Neural cell (in vitro differentiated cells): ENCODE data around the gene RPL22. TPM values are rescaled to one million over a fixed set of nuclear protein-coding genes. Genes with fewer than 3 reads are reported as not detected.
A peak's percentile ranks its signal among the peaks of the same experiment; 100 is the strongest.

ENCODE experiments used
- H2AFZ ChIP-seq: fragments of 200-600, 300-800 bp; sonication (generic), shearing (Covaris generic); 2 replicates; pipeline ENCODE4 v1.6.0; 2014; ENCODE audit warnings: low read depth, mild to moderate bottlenecking, antibody characterized with exemption, low read length, moderate library complexity
- H3F3A ChIP-seq: fragments of 200-600 bp; shearing (Covaris generic); 2 replicates; pipeline ENCODE4 v1.6.1; 2016; ENCODE audit warnings: mild to moderate bottlenecking, moderate library complexity, mixed read lengths, antibody characterized with exemption, low read length; ENCODE audit not compliant: insufficient read depth, poor library complexity, severe bottlenecking
- H3K27ac ChIP-seq: fragments of 200-600, 300-800 bp; sonication (generic), shearing (Covaris generic); 2 replicates; pipeline ENCODE4 v1.5.1; 2014; ENCODE audit warnings: mild to moderate bottlenecking, low read length, moderate library complexity
- H3K27me3 ChIP-seq: fragments of 300-800, 200-600 bp; sonication (generic), shearing (Covaris generic); 2 replicates; pipeline ENCODE4 v1.6.0; 2014; ENCODE audit warnings: mild to moderate bottlenecking, low read depth, low read length, moderate library complexity; ENCODE audit not compliant: insufficient read depth
- H3K36me3 ChIP-seq: fragments of 300-800, 200-600 bp; sonication (generic), shearing (Covaris generic); 2 replicates; pipeline ENCODE4 v1.5.1; 2014; ENCODE audit warnings: mild to moderate bottlenecking, antibody characterized with exemption, low read length, moderate library complexity; ENCODE audit not compliant: insufficient read depth
- H3K4me2 ChIP-seq: fragments of 300-800, 200-600 bp; sonication (generic), shearing (Covaris generic); 2 replicates; pipeline ENCODE4 v1.6.0; 2014; ENCODE audit warnings: mild to moderate bottlenecking, low read length
- H3K4me3 ChIP-seq: fragments of 300-800, 200-600 bp; sonication (generic), shearing (Covaris generic); 2 replicates; pipeline ENCODE4 v1.5.1; 2014; ENCODE audit warnings: mild to moderate bottlenecking, low read length, moderate library complexity
- H3K79me2 ChIP-seq: fragments of 200-600 bp; shearing (Covaris generic); replicated peaks from 2 replicates; pipeline ENCODE4 v1.6.0; 2014; ENCODE audit warnings: mild to moderate bottlenecking, low read length, moderate library complexity; ENCODE audit not compliant: insufficient read depth
- H3K9ac ChIP-seq: fragments of 300-800, 200-600 bp; sonication (generic), shearing (Covaris generic); 2 replicates; pipeline ENCODE4 v1.6.1; 2016; ENCODE audit warnings: mild to moderate bottlenecking, low read length, mixed read lengths
- H3K9me2 ChIP-seq: fragments of 200-600 bp; shearing (Covaris generic); 2 replicates; pipeline ENCODE4 v1.6.1; 2016; ENCODE audit warnings: mild to moderate bottlenecking, low read length, mixed read lengths; ENCODE audit not compliant: insufficient read depth
- H3K9me3 ChIP-seq: fragments of 200-600, 300-800 bp; sonication (generic), shearing (Covaris generic); 2 replicates; pipeline ENCODE4 v1.6.1; 2016; ENCODE audit warnings: mild to moderate bottlenecking, mixed run types, low read length, moderate library complexity, mixed read lengths
- H4K20me1 ChIP-seq: fragments of 200-600 bp; shearing (Covaris generic); 2 replicates; pipeline ENCODE4 v1.6.1; 2016; ENCODE audit warnings: mild to moderate bottlenecking, mixed run types; ENCODE audit not compliant: insufficient read depth
- CTCF ChIP-seq: fragments of 450-650 bp; IDR thresholded peaks from 2 replicates; pipeline ENCODE4 v1.5.1; 2014; ENCODE audit warnings: antibody characterized with exemption, mild to moderate bottlenecking, moderate library complexity; ENCODE audit not compliant: poor library complexity, severe bottlenecking
- EP300 ChIP-seq: fragments of 450-650 bp; conservative IDR thresholded peaks from 2 replicates; pipeline ENCODE4 v1.6.1; 2014; ENCODE audit warnings: antibody characterized with exemption, mild to moderate bottlenecking, moderate library complexity; ENCODE audit not compliant: poor library complexity, severe bottlenecking
- EZH2 ChIP-seq: fragments of 200-600, 300-800 bp; shearing (Covaris generic), sonication (generic); IDR thresholded peaks from 2 replicates; pipeline ENCODE4 v1.6.1; 2014; ENCODE audit warnings: antibody characterized with exemption, low read length, borderline replicate concordance, mild to moderate bottlenecking; ENCODE audit not compliant: insufficient read depth, poor library complexity, severe bottlenecking
- MXI1 ChIP-seq: fragments of 450-650 bp; conservative IDR thresholded peaks from 2 replicates; pipeline ENCODE4 v1.6.1; 2014; ENCODE audit warnings: antibody characterized with exemption, mild to moderate bottlenecking; ENCODE audit not compliant: poor library complexity, severe bottlenecking
- POLR2AphosphoS5 ChIP-seq: IDR thresholded peaks from 2 replicates; pipeline ENCODE4 v1.6.1; 2012
- RAD21 ChIP-seq: fragments of 450-650 bp; conservative IDR thresholded peaks from 2 replicates; pipeline ENCODE4 v1.6.1; 2014; ENCODE audit warnings: antibody characterized with exemption, mild to moderate bottlenecking, moderate library complexity
- REST ChIP-seq: IDR thresholded peaks from 2 replicates; pipeline ENCODE4 v1.6.1; 2012; ENCODE audit warnings: borderline replicate concordance
- SMC3 ChIP-seq: fragments of 450-650 bp; conservative IDR thresholded peaks from 2 replicates; pipeline ENCODE4 v1.6.1; 2014; ENCODE audit warnings: antibody characterized with exemption, mild to moderate bottlenecking, moderate library complexity; ENCODE audit not compliant: poor library complexity
- TAF1 ChIP-seq: IDR thresholded peaks from 2 replicates; pipeline ENCODE4 v1.6.1; 2012; ENCODE audit warnings: low read depth
- polyA plus RNA-seq: library from polyadenylated mRNA; depleted of rRNA; stranded (reverse); fragments of >200 nt; gene quantifications from 2 replicates; pipeline ENCODE4 v1.2.3, GENCODE V29; 2014

The RPL22 gene
- polyA plus RNA-seq, 1 donor from 2014 or later, result 294 TPM

- H3K9me3 ChIP-seq, result no peaks in the 10 kb centered on the region
- peaks cover 21% of the 10 kb centered on the region for H3K27me3 ChIP-seq
- no peaks in the 10 kb centered on the region for H4K20me1 ChIP-seq
- no peak overlapping the region for H2AFZ ChIP-seq
- H3K4me3 ChIP-seq, result no peak overlapping the region
- TF ChIP-seq RAD21 (no peak), EP300 (no peak), REST (no peak), CTCF (no peak), TAF1 (no peak), POLR2AphosphoS5 (no peak), EZH2 (no peak), MXI1 (no peak), SMC3 (no peak)
- H3K9ac ChIP-seq, result no peak overlapping the region
- H3K36me3 ChIP-seq, result no peaks in the 10 kb centered on the region
- no peak overlapping the region for H3K27ac ChIP-seq
- no peaks in the 10 kb centered on the region for H3K79me2 ChIP-seq
- no peaks in the 10 kb centered on the region for H3F3A ChIP-seq
- no peak overlapping the region for H3K4me2 ChIP-seq
- no peaks in the 10 kb centered on the region for H3K9me2 ChIP-seq
These were observed 15.2 kb downstream of the RPL22 start for GRCh38 chr1:6184083-6184783.

GRCh38 chr1:6183520-6183989, 15.8 kb downstream of the RPL22 start:
- TF ChIP-seq CTCF, result peak; percentile 22
- TF ChIP-seq POLR2AphosphoS5, result no peak
- H3K4me2 ChIP-seq, result no peak overlapping the region
- H3K4me3 ChIP-seq, result no peak overlapping the region
- H3K9me2 ChIP-seq, result no peaks in the 10 kb centered on the region
- no peak overlapping the region for H2AFZ ChIP-seq
- H3K36me3 ChIP-seq, result no peaks in the 10 kb centered on the region
- no peak overlapping the region for H3K27ac ChIP-seq
- no peaks in the 10 kb centered on the region for H3K9me3 ChIP-seq
- no peaks in the 10 kb centered on the region for H3F3A ChIP-seq
- no peak overlapping the region for H3K9ac ChIP-seq
- no peaks in the 10 kb centered on the region for H4K20me1 ChIP-seq
- H3K79me2 ChIP-seq, result no peaks in the 10 kb centered on the region
- H3K27me3 ChIP-seq, result peaks cover 28% of the 10 kb centered on the region
